NOMO-1 treated with dmso at 0.1 percent for 144 hours (cell line): Measurements from ENCODE around the gene CAV2.

Experiments used
- DNase-seq: peaks from one replicate; lab custom pipeline; 2025; ENCODE audit not compliant: unreplicated experiment; lab: John Stamatoyannopoulos, UW

CAV2 gene

GRCh38 chr7:116522247-116522646, 22.7 kb downstream of the CAV2 start:
- no peak for DNase-seq

GRCh38 chr7:116524221-116524608, 24.7 kb downstream of the CAV2 start:
- no peak for DNase-seq

- DNase-seq, result no peak
These were observed 25.2 kb downstream of the CAV2 start, which contains the start of gene CAV1 for GRCh38 chr7:116524609-116525297. CAV1 (plus strand) TSS chr7:116525036; CDS start chr7:116525063, 27 bp downstream.

GRCh38 chr7:116525298-116525912, 25.9 kb downstream of the CAV2 start:
- DNase-seq, result no peak

GRCh38 chr7:116525913-116526861, 26.6 kb downstream of the CAV2 start:
- no peak for DNase-seq

- no peak for DNase-seq
These were observed 27.4 kb downstream of the CAV2 start for GRCh38 chr7:116526897-116527296.

- no peak for DNase-seq
These were observed 28.0 kb downstream of the CAV2 start for GRCh38 chr7:116527521-116527920.

- DNase-seq, result no peak
These were observed 28.7 kb downstream of the CAV2 start for GRCh38 chr7:116528008-116528789.

- DNase-seq, result no peak
These were observed 29.7 kb downstream of the CAV2 start for GRCh38 chr7:116529250-116529649.

- no peak for DNase-seq
These were observed 30.7 kb downstream of the CAV2 start for GRCh38 chr7:116530107-116530820.

GRCh38 chr7:116532102-116532688, 32.7 kb downstream of the CAV2 start:
- DNase-seq, result no peak

GRCh38 chr7:116534790-116535189, 35.3 kb downstream of the CAV2 start:
- DNase-seq, result no peak

- DNase-seq, result no peak
These were observed 35.9 kb downstream of the CAV2 start for GRCh38 chr7:116535416-116535815.

- no peak for DNase-seq
These were observed 38.6 kb downstream of the CAV2 start for GRCh38 chr7:116538138-116538537.

GRCh38 chr7:116539879-116540278, 40.3 kb downstream of the CAV2 start:
- no peak for DNase-seq

- DNase-seq, result no peak
These were observed 41.2 kb downstream of the CAV2 start for GRCh38 chr7:116540743-116541142.

- no peak for DNase-seq
These were observed 42.4 kb downstream of the CAV2 start for GRCh38 chr7:116541951-116542350.

- no peak for DNase-seq
These were observed 43.1 kb downstream of the CAV2 start for GRCh38 chr7:116542618-116543017.

- no peak for DNase-seq
These were observed 44.1 kb downstream of the CAV2 start for GRCh38 chr7:116543664-116544063.

- no peak for DNase-seq
These were observed 44.9 kb downstream of the CAV2 start for GRCh38 chr7:116544487-116544886.
